Measurements from ENCODE around the gene SRSF5.

The SRSF5 gene

GRCh38 chr14:69770559-69770958 is 3.6 kb downstream of the SRSF5 start:
- DNase-seq (ENCODE audit: low spot score) (no peak), FAIRE-seq (no peak)

GRCh38 chr14:69771136-69771535 is 4.2 kb downstream of the SRSF5 start:
- no peak for DNase-seq (ENCODE audit: low spot score)
- no peak for FAIRE-seq

- FAIRE-seq (no peak), DNase-seq (ENCODE audit: low spot score) (no peak)
Observed at GRCh38 chr14:69772082-69773017, 5.4 kb downstream of the SRSF5 start.

- DNase-seq (ENCODE audit: low spot score) = no peak
- no peak for FAIRE-seq
Observed at GRCh38 chr14:69773571-69774276, 6.8 kb downstream of the SRSF5 start.

GRCh38 chr14:69775012-69775411 is 8.1 kb downstream of the SRSF5 start:
- no peak for DNase-seq (ENCODE audit: low spot score)
- no peak for FAIRE-seq

- FAIRE-seq (no peak), DNase-seq (ENCODE audit: low spot score) (no peak)
Observed at GRCh38 chr14:69776875-69777453, 10.0 kb downstream of the SRSF5 start.

- no peak for DNase-seq (ENCODE audit: low spot score)
- FAIRE-seq = no peak
Observed at GRCh38 chr14:69779088-69779487, 12.1 kb downstream of the SRSF5 start.

GRCh38 chr14:69780092-69780491 is 13.2 kb downstream of the SRSF5 start:
- no peak for DNase-seq (ENCODE audit: low spot score)
- FAIRE-seq = no peak

GRCh38 chr14:69780952-69781351 is 14.0 kb downstream of the SRSF5 start:
- FAIRE-seq = no peak
- no peak for DNase-seq (ENCODE audit: low spot score)

- no peak for FAIRE-seq
- DNase-seq (ENCODE audit: low spot score) = no peak
Observed at GRCh38 chr14:69784942-69785341, 18.0 kb downstream of the SRSF5 start.

GRCh38 chr14:69786603-69787002 is 19.7 kb downstream of the SRSF5 start:
- FAIRE-seq = no peak
- DNase-seq (ENCODE audit: low spot score) = no peak

- no peak for FAIRE-seq
- no peak for DNase-seq (ENCODE audit: low spot score)
Observed at GRCh38 chr14:69789118-69789640, 22.2 kb downstream of the SRSF5 start.

- FAIRE-seq (no peak), DNase-seq (ENCODE audit: low spot score) (no peak)
Observed at GRCh38 chr14:69792887-69793421, 26.0 kb downstream of the SRSF5 start.

- DNase-seq (ENCODE audit: low spot score) (no peak), FAIRE-seq (no peak)
Observed at GRCh38 chr14:69794791-69795190, 27.8 kb downstream of the SRSF5 start.

- DNase-seq (ENCODE audit: low spot score) = no peak
- no peak for FAIRE-seq
Observed at GRCh38 chr14:69795691-69796090, 28.7 kb downstream of the SRSF5 start.

- no peak for DNase-seq (ENCODE audit: low spot score)
- no peak for FAIRE-seq
Observed at GRCh38 chr14:69796797-69797500, 30.0 kb downstream of the SRSF5 start, which contains the start of gene SLC10A1. SLC10A1 (minus strand) TSS chr14:69797241; CDS start chr14:69797155, 86 bp downstream.

GRCh38 chr14:69797573-69798338 is 30.8 kb downstream of the SRSF5 start:
- no peak for DNase-seq (ENCODE audit: low spot score)
- FAIRE-seq = no peak

- FAIRE-seq (no peak), DNase-seq (ENCODE audit: low spot score) (no peak)
Observed at GRCh38 chr14:69798339-69798735, 31.4 kb downstream of the SRSF5 start.

- DNase-seq (ENCODE audit: low spot score) = no peak
- FAIRE-seq = no peak
Observed at GRCh38 chr14:69803753-69804152, 36.8 kb downstream of the SRSF5 start.

GRCh38 chr14:69804902-69805301 is 38.0 kb downstream of the SRSF5 start:
- FAIRE-seq = no peak

More at GRCh38 chr14:69804902-69805301, 38.0 kb downstream of the SRSF5 start:
- no peak for DNase-seq (ENCODE audit: low spot score)
